ENCODE results near the gene DGUOK.

DGUOK gene

DNA sequence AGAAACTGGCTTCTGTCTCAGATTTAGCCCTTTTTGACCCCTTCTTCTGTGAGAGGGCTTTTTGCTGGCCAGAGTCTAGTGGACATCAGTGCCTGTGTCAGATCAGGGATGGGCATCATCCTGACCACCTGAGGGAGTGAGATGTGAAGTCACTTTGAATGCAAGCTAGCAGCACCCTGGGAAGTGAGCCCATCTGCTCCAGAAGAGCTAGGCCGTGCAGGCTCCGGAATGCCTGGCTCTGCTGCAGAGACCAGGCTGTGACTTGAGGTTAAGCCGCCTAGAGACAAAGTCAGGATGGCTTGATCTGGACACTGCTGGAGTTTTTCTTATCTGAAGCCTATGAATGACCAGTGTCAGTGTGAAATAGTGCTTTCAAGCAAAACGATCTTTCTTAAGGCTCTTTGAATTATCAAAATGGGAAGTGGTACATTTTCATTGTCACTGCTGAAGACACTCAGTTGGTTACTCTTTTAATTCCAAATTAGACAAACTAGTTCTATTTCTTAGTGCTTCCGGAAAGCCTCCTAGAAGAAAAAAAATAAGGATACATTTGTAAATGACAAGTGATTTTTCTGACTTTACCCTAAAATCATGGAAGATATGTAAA is 20.8 kb downstream of the DGUOK start:
- DNase-seq (ENCODE audit: low read depth in 2 of 3, low spot score in 2 of 3) = no peak

DNA sequence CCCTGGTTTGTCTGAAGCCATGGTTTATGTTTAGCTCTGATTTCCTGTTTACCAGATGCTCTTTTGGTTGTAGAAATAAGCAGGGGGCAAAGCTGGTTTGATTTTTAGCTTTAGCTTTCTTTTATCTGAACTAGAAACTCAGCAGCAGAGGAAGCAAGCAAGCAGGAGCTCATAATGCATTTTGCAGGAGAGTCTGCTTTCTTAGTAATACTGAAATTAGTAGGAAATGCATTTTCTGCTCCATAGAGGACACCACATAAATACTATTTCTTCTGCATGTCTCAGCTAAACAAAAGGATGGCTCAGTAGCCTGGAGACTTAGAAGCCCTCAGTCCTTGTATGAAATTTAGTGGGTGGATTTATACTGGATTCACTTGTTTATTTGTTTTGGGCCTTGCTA is 23.1 kb downstream of the DGUOK start:
- no peak for DNase-seq (ENCODE audit: low read depth in 2 of 3, low spot score in 2 of 3)

DNA sequence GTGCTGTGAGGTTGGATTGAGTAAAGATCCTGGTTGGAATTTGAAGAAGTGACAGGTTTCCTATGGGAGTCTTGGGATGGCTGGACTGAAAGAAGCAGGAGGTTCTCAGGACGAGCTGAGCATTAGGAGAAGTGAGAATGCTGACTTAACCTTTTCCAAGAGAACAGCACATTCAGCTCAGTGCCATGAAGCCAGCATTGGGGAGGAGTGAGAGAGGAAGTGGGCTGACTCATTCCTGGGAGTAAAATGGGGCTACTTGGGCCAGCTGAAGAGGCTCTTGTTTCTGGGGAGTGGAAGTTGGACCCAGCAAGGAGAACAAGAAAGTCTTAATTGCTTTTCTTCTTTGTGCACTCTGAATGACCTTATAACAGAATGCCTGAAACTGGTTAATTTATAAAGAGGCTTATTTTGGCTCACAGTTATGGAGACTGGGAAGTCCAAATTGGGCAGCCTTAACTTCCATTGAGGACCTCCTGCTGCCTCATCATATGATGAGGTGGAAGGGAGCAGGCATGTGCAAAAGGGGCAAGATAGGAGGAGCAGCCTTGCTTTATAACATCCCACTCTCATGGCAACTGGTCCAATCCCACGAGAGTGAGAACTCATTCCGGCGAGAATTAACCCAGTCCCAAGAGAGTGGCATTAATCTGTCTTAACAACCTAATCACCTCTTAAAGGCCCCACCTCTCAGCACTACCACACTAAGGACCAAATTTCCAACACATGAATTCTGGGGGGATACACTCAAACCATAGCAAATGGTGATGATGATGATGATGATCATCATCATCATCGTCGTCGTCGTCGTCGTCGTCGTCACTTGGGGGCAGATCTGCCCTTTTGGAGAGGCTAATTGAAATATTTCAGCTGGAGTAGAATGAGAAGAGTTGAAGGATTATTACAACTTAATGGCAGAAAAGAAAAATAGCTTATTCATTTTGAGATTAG is 26.1 kb downstream of the DGUOK start:
- DNase-seq (ENCODE audit: low read depth in 2 of 3, low spot score in 2 of 3) = no peak

DNA sequence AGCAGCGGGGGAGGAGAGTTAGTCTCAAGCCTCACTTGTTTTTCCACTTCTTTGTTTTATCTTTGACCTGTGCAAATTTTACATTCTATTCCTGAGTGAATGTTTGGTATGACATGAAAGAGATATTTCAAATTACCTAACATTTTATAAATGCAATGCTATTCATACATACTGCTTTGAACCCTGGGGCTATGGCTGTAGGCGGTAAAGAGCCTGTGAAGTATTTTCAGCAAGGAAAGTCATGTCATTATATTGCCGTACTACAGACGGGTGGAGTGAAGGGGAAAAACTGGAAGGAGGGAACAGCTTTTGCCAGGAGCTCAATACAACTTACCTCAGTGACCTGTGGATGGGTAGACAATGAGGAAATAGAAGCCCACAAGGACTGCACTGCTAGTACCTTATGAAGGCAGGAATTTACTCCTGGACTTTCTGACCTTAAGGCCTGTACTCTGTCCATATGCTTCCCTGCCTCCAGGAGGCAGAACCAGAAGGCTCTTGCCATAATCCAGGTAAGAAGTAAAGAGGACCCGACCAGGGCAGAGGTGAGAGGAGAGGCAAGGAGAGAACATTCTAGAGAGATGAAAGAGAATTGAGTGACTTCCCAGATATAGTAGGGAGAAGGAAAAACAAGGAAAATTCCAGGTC is 29.7 kb downstream of the DGUOK start:
- no peak for DNase-seq (ENCODE audit: low read depth in 2 of 3, low spot score in 2 of 3)

DNA sequence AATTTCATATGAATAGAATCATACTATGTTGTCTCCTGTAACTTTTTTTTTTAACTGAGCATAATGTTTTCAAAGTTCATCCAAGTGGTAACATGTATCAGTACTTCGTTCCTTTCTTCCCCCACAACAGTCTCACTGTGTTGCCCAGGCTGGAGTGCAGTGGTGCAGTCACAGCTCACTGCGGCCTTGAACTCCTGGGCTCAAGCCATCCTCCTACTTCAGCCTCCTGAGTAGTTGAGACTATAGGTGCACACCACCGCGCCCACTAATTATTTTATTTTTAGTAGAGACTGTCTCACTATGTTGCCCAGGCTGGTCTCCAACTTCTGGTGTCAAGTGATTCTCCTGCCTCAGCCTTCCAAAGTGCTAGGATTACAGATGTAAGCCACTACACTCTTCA is 34.6 kb downstream of the DGUOK start:
- DNase-seq (ENCODE audit: low read depth in 2 of 3, low spot score in 2 of 3) = no peak

DNA sequence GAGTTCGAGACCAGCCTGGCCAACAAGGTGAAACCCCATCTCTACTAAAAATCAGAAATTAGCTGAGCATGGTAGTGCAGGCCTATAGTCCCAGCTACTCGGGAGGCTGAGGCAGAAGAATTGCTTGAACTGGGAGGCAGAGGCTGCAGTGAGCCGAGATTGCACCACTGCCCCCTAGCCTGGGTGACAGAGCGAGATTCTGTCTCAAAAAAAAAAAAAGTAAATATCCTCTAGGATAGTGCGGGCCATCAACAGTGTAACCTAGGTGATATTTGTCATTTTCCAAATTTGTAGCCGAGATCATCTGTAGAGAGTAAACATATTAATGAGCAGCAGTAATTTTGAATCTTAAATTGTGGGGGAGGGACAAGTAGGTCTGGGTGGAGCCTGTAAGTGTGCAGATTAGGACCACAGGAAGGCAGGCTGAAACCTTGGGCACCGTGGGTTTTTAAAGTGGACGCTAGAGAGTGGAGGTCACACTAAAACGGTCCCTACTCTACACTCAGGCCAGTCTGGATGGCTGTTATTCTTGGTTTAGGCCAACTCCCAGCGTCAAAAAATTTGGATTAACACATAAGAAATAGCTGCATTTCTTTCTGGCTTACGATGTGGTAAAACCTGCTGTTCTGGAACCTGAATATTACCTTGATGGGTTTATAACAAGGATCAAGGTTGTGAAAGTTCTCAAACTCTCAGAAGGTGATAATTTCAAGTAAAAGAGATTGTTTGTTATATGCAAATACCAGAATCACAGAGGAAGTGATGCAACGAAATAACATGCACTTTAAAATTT is 35.3 kb downstream of the DGUOK start:
- no peak for DNase-seq (ENCODE audit: low read depth in 2 of 3, low spot score in 2 of 3)

DNA sequence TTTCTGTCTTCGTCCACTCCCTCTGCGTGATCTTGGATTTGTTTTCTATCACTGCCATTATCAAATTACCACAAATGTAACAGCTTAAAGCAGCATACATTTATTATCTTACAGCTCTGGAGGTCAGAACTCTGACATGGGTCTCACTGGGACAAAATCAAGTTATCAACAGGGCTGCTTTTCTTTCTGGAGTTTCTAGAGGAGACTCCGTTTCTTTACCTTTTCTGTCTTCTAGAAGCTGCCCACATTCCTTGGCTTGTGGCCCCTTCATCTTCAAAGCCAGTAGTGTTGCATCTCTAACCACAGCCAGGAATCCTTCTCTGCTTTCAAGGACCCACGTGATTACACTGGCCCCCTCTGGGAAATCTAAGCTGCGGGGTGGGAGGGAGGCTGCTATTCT is 36.1 kb downstream of the DGUOK start:
- no peak for DNase-seq (ENCODE audit: low read depth in 2 of 3, low spot score in 2 of 3)

DNA sequence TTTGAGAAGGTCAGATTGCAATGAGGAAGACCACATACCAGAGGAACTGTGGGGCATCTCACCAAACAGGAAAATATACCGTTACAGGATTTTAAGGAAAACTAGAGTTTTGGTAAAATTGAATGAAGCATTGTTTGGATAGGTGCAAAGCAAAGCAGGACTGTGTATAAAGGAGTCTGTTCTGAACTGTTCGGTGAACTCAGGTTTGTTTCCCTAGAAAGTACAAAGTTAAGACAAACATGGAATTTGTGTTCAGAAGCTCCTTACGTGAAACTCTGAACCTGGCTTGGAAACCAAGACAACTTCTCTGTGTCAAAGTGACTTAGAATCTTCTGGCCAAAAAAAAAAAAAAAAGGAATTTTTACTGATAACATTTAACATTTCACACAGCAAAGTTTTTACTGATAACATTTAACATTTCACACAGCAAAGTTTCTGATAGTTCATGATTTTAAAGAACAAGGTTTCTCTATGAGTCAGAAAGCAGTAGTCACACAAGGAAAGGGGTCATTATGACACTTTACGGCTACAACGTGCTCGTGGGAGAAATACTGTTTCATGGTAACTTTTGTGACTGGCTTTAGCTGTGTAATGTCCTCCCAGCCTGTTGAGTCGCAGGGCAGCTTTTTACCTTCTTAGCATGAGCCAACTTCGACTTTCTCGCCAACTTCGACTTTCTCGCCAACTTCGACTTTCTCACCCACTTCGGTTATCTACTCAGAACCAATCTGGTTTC is 36.9 kb downstream of the DGUOK start:
- no peak for DNase-seq (ENCODE audit: low read depth in 2 of 3, low spot score in 2 of 3)

DNA sequence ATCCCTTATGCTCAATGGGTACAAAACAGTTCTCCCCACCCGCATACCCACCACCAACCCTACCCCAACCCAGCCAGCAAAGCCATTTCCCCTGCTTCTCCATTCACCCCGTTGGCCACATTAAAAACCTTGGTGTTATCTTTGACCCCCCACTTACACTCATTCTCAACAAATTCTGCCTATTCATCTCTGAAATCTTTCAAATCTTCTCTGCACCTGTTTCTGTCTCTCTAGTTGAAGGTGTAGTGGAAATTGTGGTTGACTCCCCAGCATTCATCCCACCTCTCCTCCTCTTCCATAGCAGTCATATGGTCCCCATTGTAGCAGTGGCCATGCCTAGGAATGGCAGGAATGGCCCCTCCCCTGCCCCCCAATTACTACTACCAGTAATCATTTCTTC is 37.5 kb downstream of the DGUOK start:
- DNase-seq (ENCODE audit: low read depth in 2 of 3, low spot score in 2 of 3) = no peak

DNA sequence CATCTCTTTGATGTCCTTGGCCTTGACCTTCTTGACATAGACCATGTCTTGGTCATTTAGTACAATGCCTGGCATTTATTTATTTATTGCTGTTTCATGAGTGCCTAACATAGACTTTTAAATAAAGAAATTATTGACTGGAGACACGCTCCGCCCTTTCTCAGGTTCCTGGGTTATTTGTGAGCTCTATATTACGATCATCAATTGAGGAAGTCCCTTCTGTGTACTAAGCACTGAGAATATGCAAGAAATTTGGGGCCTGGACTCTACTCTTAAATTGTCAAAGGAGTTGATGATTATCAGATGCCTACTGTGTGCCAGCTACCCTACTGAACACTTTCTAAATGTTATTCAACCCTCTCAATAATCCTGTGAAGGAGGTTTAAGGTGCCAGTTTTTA is 38.4 kb downstream of the DGUOK start:
- DNase-seq (ENCODE audit: low read depth in 2 of 3, low spot score in 2 of 3) = no peak

DNA sequence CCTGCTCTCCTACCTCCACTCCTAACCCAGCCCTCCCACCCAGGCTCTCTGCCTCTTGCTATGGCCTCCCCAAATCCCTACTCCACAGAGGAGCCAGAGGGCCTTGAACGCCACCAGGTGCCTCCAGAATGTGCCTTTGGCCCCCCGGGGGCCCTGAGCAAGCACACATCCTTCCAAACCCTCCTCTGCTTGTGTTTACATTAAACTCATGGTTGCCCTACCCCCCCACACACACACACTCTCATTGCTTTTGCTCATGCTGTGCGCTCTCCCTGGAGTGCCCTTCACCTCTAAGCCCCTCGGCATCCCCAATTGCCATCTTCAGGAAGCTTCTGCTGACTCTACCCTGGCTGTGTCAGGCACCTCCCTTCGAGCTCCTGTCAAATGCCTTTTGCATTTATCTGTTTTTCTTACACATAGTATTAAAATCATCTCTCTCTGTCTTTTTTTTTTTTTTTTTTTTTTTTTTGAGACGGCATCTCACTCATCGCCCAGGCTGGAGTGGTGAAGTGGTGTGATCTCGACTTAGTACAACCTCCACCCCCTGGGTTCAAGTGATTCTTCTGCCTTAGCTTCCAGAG is 41.8 kb downstream of the DGUOK start:
- DNase-seq (ENCODE audit: low read depth in 2 of 3, low spot score in 2 of 3) = no peak

DNA sequence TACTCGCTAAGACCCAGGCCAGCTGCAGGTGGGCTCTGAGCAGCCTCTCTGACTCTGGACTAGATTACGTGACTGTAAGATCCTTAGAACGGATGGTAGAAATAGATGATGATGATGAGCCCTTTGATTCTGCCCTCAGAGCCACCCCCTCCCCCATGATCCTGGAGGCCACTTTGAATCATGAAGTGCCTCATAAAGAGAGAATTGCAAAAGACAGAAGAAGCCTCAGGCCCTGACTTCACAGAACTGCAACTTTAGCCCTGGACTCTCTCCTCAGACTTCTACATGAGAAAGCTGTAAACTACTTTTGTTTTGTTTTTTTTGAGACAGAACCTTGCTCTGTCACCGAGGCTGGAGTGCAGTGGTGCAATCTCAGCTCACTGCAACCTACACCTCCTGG is 42.7 kb downstream of the DGUOK start:
- DNase-seq (ENCODE audit: low read depth in 2 of 3, low spot score in 2 of 3) = no peak

DNA sequence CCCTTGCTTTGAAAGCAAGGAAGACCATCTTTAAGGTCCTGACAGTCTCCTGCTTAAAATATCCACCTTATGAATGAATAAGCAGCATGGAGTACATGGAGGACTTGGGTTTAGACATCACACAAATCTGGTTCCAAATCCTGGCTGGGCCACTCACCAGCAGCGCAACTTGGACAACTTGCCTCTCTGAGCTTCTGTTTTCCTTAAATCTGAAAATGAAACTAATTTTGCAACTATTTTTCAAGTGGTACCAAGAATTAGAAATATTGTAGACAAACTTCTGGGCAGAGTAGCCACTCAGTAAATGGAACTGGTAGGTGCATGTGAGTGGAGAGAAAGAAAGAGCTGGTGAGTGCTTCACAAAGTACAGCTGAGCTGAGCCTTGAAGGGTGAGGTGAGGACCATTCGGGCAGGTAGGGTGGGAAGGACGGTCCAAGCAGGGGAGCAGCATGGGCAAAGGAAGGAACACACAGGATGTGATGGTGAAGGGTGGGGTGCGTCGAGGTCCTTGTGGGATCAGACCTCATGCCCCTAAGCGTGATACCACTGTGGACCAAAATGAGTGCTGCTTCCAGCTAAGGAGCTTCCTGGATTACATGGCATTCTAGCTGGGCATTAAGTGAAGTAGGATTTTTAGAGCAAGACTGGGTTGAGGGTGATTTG is 43.6 kb downstream of the DGUOK start:
- no peak for DNase-seq (ENCODE audit: low read depth in 2 of 3, low spot score in 2 of 3)

DNA sequence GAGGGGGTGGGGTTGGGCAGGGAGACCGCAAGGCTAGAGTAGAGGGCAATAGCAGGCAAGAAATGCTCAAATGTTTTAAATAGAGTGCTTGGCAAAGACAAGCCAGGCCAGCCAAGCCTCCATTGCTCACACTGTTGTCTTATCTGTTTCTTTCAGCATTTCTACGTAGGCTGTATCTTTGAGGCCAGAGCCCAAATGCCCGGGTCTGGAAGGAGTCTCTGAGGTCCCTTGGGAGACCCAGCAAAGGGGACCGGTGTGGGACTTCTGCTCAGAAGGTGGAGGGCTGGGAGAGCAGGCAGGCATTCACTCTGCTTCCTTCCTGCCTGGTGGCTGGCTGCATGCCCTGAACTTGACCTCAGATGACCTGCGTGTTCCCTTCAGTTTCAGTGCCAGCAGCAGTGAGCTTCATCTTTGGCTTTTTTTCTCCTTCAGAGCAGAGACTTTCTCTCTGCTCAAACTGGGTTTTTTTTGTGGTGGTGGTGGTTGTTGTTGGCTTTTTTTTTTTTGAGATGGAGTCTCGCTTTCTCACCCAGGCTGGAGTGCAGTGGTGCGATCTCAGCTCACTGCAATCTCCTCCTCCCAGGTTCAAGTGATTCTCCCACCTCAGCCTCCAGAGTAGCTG is 44.3 kb downstream of the DGUOK start:
- no peak for DNase-seq (ENCODE audit: low read depth in 2 of 3, low spot score in 2 of 3)

DNA sequence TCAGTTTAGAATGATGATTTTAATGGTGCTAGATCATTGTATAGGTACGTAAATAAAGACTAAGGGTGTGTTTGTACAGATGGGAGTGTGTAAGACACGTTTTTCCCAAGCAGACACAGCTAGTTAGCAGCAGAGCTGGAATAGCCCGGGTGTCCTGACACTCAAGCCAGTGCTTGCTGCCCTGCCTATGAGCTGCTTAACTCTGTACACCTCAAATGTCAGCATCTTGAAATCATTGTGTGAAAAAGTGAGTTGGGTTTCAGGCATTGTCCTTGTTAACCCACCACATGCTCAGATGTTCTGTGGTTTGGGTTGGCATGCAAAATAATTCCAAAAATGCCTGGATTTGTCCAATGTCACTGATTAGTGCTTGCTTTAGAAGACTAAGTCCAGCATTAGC is 45.0 kb downstream of the DGUOK start:
- DNase-seq (ENCODE audit: low read depth in 2 of 3, low spot score in 2 of 3) = no peak

DNA sequence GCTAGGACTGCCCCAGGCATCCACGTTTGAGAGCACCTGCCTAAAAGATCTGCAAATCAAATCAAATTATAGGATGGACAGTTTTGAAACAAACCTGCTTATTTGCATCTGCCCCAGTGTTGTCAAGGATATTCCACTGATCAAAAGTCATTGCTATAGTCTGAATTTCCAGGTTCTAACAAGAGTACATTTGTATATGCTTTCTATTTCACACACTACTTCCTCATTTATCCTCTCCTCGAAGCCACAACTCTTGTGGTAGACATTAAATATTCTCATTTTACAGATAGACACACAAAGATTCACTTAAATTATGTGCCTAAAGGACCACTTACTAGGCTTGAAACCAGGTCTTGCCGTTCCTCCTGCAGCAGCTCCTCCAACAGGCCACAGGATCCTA is 46.2 kb downstream of the DGUOK start:
- no peak for DNase-seq (ENCODE audit: low read depth in 2 of 3, low spot score in 2 of 3)

DNA sequence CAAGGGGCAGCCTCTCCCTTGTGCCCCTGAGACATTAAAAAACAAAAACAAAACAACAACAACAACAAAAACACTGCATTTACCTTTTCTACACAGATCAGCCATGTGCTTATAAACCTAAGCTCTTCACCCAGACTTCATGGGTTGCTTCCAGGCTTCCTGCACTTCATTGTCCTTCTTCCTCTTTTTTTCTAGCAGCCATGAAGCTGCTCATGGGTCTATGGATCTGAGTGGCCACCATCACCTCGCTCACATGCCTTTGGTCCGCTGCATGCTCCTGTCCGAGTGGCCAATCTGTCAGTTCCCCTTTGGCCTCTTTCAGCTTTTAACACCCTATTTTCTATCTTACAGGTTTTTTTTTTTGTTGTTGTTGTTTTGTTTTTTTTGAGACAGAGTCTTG is 49.1 kb downstream of the DGUOK start:
- DNase-seq (ENCODE audit: low read depth in 2 of 3, low spot score in 2 of 3) = no peak

DNA sequence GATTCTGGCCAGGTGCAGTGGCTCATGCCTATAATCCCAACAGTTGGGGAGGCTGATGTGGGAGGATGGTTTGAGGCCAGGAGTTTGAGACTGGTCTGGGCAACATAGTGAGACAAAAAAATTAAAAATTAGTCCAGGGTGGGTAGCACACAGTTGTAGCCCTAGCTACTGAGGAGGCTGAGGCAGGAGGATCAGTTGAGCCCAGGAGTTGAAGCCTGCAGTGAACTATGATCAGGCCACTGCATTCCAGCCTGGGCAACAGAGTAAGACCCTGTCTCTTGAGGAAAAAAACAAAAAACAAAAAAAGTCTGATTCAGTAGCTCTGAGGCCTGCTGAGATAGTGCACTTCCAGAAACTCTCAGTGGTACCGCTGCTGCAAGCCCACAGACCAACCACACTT is 50.1 kb downstream of the DGUOK start:
- no peak for DNase-seq (ENCODE audit: low read depth in 2 of 3, low spot score in 2 of 3)

DNA sequence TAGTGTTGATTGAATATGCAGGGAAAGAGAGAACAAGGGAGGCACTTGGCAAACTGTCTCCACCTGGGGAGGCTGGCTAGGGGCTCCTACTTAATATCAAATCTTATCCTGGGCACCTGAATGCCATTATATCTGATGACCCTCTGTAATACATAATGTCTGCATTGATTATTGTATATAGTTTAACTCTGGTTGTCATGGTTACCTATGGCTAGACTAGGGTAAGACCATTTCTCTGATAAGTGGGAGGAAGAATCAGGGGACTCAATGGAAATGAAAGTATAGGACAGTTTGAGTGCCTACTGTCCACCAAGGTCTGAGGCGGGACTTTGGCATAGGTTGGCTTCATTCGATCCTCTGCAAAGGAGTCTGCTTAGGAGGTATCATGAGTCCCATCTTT is 50.8 kb downstream of the DGUOK start:
- DNase-seq (ENCODE audit: low read depth in 2 of 3, low spot score in 2 of 3) = no peak
